Stimulated activated CD8-positive, alpha-beta memory T cell treated with anti-CD3 and anti-CD28 coated beads, Interleukin-4, amount 100 ng/mL, for 48 hours (primary cell): Measurements from ENCODE around the gene LRRC72.
"Not testable (repeated sequence)": the region's sequence is repeated elsewhere in the genome, so short reads cannot be mapped to it uniquely, and the experiment has no call there.

Experiments used
- DNase-seq: peaks from one replicate; pipeline ENCODE4 v3.0.0-alpha.2; 2020

LRRC72 gene

GRCh38 chr7:16585540-16585939 is 58.9 kb downstream of the LRRC72 start:
- no peak for DNase-seq

DNA sequence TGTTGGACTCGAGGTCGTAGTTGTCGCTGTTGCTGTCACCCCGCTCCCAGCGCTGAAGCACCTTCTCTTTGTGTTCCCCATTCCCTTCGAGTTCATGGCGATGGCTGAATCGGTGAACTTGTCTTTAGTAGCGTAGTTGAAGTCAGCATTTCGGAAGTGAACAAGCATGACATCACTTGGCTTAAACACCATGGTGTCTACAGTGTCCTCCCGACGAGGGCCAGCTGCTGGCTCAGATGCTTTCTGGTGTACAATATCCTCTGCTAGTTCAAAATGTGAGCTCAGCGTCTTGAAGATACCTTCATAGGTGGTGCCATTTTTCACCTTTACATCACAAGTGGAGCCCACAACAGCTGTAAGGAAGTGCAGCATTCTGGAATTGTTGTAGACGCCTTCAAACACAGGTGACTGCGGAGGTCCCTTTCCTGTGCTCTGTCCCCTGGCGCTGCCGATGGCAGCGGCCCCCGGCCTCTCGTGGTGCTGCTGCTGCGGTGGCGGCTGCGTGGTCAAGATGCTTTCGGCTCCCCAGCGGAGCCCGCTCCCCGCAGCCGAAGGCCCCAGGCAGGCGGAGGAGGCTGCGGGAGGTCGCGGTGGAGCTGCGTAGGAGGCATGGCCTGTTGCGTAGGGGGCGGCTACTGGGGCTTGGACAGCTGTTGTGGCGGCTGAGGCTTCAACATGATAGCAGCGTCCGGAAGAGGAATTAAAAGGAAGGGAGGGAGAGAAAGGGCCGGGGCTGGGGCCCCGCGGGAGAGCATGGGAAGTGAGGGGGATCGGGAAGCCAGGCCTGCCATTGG is 59.7 kb downstream of the LRRC72 start:
- DNase-seq, result no peak

DNA sequence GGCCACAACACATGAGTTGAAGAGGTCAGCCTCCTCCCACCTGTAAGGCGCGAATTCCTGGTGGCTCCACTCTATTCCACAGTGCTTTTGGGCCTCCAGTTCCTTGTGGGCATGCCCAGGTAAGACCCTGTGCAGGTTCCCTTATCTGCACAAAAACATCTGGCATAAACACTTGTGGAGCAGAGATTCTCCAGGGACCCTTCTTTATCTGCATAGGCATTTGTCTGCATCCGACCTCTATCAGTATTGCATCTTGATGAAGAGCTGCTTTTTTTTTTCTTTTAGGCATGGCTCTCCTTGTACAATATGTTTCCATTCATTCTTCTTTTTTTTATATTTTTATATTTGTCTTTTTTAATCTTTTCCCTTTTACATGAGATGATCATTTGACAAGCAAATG is 60.5 kb downstream of the LRRC72 start:
- DNase-seq, result no peak

DNA sequence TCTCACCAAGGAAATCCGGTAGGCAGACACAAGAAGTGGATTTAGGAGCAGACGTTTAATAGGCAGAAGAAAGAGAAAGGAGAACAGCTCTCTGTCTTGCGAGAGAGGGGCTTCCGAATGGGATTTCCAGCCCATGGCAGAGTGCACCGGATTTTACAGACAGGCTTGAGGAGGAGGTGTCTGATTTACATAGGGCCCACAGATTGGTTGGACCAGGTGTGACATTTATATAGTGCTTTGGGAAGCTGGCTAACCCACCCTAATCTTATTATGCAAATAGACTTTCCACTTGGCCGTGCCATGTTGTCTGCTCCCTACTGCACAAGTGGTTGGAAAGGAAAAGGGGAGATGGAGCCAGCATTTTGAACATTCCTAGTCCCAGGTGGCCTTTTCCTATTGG is 61.2 kb downstream of the LRRC72 start:
- DNase-seq, result no peak

DNA sequence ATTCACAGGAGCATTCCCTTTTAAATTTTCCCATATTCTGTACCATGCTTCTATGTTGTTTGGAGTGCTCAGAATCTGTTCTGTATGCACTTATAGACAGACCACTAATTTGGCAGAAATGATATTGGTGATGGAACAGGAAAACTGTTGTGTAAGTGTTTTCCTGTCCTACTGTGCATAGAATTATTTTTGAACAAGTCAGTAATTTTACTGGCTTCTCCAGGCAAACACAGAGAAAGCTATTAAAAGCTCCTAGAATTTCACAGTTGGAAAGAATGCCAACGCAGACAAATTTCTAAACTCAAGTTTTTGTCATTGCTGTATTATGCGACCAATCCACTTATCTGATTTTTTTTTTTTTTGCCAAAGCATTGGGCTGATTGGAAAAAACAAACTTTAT is 63.3 kb downstream of the LRRC72 start:
- no peak for DNase-seq

- DNase-seq, result no peak
Measured at GRCh38 chr7:16590424-16590823, 63.8 kb downstream of the LRRC72 start.

DNA sequence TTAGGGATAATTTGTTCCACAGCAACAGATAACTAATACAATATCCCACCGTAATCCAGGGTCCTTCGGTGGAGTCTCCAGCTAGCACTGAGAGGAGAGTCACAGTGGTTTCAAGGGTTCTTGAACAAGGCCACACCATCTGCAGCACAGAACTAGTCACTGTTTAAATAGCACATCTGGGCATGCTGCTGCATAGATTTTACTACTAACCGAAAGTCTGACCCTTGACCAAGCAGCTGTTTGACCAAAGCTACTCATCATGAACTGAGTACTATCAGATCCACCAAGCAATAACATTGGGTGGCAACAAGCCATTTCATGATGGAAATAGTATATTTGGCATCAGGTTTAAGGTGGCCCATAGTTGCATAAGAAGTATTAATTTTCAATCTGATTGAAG is 65.8 kb downstream of the LRRC72 start:
- DNase-seq, result no peak

- DNase-seq, result no peak
Measured at GRCh38 chr7:16594061-16594460, 67.4 kb downstream of the LRRC72 start.

DNA sequence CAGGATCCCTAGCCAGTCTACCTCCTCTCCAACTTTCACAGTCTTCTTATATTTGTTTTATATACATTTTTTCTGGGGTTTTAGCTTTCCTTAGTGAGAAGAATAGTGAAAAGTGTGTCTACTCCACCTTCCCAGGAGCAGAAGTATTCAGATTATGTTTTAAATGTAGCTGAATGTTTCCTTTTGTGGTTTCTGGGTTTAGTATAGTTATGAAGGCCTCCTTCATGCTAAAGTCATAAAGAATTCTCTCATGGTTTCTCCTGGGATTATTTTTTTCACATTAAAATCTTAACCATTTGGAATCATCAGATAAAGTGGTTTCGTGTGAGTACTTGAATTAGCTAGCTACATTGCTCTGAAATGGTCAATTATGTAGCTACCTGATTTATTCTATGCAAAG is 68.1 kb downstream of the LRRC72 start:
- no peak for DNase-seq

DNA sequence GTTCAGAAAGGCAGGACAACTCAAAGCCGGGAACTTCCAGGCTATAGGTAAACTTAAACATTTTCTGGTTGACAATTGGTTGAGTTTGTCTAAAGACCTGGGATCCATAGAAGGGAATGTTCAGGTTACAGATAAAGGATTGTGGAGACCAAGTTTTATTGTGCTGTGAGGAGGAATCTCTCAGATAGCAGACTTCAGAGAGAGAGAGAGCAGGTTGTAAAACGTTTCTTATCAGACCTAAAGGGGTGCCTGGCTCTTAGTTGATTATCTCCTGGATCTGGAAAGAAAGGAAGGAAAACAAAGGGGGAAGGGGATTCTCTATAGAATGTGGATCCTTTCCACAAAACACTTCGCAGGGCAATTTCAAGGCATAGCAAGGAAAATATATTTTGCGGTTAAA is 69.0 kb downstream of the LRRC72 start:
- DNase-seq, result not testable (repeated sequence)

GRCh38 chr7:16598015-16598414 is 71.4 kb downstream of the LRRC72 start:
- DNase-seq, result no peak

GRCh38 chr7:16599860-16600259 is 73.2 kb downstream of the LRRC72 start:
- no peak for DNase-seq

DNA sequence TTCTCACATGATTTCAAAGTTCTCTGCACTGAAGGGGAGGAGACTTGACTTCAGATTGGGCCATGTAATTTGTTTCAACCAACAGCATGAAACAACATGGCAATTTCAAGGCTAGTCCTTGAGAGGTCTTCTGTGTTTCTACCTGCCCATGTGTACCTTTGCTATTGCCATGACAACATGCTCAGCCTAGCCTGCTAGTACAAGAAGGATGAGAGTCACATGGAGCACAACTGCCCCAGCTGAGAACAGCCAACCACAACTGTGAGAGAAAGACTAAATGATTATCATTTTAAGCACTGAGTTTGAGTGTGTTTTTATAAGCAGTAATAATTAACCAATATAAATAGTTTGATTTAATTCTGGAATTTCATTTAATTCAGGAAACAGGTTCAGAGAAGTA is 77.0 kb downstream of the LRRC72 start:
- no peak for DNase-seq

DNA sequence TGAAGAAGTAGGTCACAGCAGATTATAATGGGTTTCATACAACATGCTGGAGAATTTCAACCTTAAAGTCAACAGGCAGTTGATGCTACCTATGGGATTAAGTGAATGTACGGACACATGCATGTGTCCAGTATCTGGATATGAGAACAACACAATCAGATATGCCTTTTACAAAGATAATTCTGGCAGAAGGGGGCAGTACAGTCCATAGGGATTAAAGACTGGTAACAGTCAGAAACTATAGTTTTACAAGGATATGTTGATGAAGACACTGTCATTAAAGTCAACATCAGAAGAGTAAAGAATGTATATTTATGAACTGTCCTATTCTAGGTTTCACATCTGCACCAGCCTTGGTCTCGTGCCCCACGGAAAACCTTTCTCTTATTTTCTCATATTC is 77.4 kb downstream of the LRRC72 start:
- no peak for DNase-seq

DNA sequence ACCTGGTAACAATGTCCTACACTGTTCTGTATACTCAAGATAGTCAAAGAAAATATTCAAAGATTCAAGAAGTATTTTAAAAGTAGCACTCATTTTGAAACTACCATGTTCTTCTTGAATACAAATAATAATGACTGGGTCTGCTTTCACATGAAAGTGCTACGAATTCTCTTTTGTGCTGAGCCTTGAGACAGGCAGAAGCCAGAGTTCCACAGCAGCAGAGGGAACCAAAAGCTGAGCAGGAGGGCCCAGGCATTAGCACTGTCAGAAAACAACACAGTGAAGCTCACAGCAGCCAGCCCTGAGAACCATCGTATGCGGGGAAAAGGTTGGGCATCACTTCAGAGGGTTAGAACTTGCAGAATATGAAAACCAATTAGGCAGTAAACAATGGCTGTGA is 80.1 kb downstream of the LRRC72 start:
- DNase-seq, result no peak

DNA sequence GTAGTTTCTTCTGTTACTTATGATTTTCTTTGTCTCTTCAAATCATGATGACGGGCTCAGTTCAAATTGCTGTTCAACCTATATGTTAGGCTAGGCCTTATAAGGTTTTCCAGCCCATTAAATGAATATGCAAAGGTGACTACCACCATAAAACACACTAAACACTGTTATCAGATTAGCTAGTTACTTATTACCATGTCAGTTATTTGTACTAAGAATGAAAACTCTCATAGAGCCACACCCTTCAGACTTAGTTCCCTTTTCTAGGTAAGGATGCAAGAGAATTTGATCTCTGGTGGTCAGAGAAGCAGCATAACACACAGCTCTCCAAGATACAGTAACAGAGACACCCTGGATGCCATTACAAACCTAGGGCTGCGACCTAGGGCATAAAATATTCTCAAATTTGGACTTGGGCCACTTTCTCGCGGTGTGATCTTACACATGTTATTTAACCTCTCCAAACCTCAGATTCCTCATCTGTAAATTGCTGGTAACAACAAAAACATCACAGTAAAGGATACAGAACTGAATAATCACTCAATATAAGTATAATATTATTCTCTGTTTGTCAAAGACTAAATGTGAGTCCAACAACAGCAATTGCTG is 83.3 kb downstream of the LRRC72 start:
- DNase-seq, result no peak

GRCh38 chr7:16611711-16612110 is 85.1 kb downstream of the LRRC72 start:
- no peak for DNase-seq

GRCh38 chr7:16615228-16615627 is 88.6 kb downstream of the LRRC72 start:
- DNase-seq, result no peak

DNA sequence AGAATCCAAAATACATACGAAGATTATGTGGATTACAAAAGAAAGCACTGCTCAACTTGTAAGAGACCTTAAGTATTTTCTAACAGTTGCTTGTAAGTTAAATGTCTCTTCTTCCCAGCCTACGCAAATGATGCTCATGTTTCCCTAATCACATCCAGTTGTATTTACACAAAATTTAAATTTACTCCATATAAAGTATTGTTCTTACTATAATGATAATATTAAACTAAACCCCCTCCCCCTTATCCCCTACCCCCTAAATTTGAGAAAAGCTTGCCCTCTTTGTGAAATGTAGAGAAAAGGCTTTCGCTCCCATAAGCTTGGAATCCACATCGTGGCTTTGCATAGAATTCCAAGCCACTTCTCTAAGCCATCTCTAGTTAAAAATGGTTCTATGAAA is 89.5 kb downstream of the LRRC72 start:
- no peak for DNase-seq

DNA sequence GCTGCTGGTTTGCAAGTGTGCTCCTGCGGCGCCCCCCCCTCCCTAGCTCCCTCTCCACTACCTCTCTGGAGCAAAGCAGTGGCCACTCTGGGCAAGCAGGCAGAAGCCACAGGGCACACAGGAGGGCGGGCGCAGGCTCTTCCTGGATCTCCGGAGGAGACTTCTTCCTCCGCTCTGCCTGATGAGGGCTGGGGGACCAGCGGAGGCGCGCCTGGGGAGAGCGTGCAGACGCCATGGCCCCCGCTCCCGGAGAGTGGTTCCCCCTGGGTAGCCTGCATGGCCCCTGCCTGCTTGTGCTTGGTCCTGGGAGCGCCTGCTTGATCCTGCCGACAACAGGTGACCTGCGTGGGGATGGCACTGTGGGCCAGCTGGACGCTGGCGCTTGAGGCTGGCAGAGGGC is 89.9 kb downstream of the LRRC72 start:
- DNase-seq, result no peak

DNA sequence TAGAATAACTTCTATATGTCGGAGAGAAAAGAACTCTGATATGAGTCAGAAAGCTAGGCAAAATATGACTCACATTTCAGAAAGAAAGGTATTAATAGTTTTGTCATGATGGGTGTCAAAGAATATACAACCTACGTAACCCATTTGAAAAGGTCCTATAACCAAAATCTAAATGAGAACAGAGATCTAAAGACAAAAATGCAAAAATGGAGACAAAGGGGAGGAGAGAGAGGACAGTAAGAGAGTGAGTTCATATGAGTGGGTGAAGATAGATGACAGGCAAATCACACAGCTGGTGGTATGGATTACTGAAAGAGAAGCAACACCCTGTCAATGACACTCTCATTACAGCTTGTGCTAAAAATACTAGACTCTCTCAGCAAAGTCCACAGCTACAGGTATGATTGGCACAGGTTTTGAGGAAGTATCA is 93.4 kb downstream of the LRRC72 start:
- no peak for DNase-seq

DNA sequence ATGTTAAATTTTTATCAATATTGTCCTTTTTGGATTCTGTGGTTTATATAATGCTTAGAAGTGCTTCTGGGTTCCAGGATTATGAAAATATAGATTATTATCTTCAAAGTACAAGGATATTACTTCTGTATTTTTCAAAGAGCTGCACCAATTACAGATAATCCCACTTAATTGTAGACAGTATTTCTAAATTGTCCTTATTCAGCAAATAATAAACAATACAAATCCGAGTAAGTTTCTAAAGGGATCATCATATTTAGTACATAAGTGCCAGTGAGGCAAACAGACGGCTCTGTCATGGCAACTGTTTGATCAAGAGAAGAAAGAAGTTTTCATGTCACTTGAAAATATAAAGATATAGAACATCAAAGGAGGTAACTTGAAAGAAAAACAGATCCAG is 99.8 kb downstream of the LRRC72 start:
- DNase-seq, result no peak

DNA sequence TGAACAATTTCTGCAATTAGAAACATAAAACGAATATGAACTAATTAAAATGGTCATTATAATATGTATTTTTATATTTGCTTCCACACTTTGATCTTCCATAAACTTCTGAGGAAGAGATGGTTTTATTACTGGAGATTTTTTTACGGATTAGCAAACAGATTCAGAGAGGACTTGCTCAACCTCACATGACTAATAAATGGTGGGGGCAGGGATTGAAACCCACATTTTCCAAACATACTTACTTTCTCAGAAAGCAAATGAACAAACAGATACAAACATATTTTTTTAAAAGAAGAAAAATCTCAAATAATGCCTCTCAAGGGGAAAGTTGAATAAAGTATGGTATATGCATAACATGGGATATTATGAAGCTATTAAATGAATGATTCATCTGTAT is 100.6 kb downstream of the LRRC72 start:
- no peak for DNase-seq

GRCh38 chr7:16630654-16631053 is 104.0 kb downstream of the LRRC72 start:
- DNase-seq, result no peak
